Neural progenitor cell (in vitro differentiated cells): Measurements from ENCODE around the gene TCEA3. TPM values are rescaled to one million over a fixed set of nuclear protein-coding genes. Genes with fewer than 3 reads are reported as not detected.

ENCODE experiments used
- DNase-seq: peaks from one replicate; pipeline ENCODE4 v3.0.0-alpha.2; 2016; ENCODE audit warnings: low spot score
- H2AFZ ChIP-seq: fragments of 200-600 bp; sonication (generic); replicated peaks from 2 replicates; pipeline ENCODE4 v1.6.1; 2016; ENCODE audit warnings: antibody characterized with exemption
- H3F3A ChIP-seq: fragments of 200-600 bp; sonication (generic); 2 replicates; pipeline ENCODE4 v1.6.1; 2016; ENCODE audit warnings: antibody characterized with exemption, low read depth
- H3K27ac ChIP-seq: fragments of 200-600 bp; sonication (generic); 2 replicates; pipeline ENCODE4 v1.5.1; 2016; ENCODE audit warnings: mild to moderate bottlenecking
- H3K27me3 ChIP-seq: fragments of 200-600 bp; sonication (generic); 2 replicates; pipeline ENCODE4 v1.6.1; 2016; ENCODE audit warnings: mild to moderate bottlenecking, moderate library complexity
- H3K36me3 ChIP-seq: fragments of 200-600 bp; sonication (generic); 2 replicates; pipeline ENCODE4 v1.5.1; 2016
- H3K4me1 ChIP-seq: fragments of 200-600 bp; sonication (generic); 2 replicates; pipeline ENCODE4 v1.6.1; 2016; ENCODE audit warnings: mixed run types
- H3K4me2 ChIP-seq: fragments of 200-600 bp; sonication (generic); 2 replicates; pipeline ENCODE4 v1.6.1; 2016
- H3K4me3 ChIP-seq: fragments of 200-600 bp; sonication (generic); 2 replicates; pipeline ENCODE4 v1.5.1; 2016
- H3K79me2 ChIP-seq: fragments of 200-600 bp; sonication (generic); 2 replicates; pipeline ENCODE4 v1.6.1; 2016; ENCODE audit warnings: low read depth
- H3K9ac ChIP-seq: fragments of 200-600 bp; sonication (generic); 2 replicates; pipeline ENCODE4 v1.6.1; 2016
- H3K9me3 ChIP-seq: fragments of 200-600 bp; sonication (generic); 2 replicates; pipeline ENCODE4 v1.5.1; 2016; ENCODE audit warnings: low read depth
- H4K20me1 ChIP-seq: fragments of 200-600 bp; sonication (generic); 2 replicates; pipeline ENCODE4 v1.6.1; 2016; ENCODE audit warnings: low read depth
- H3K27ac Mint-ChIP-seq: 3 replicates; pipeline ENCODE4 v1.8.0; 2021; ENCODE audit warnings: mixed read lengths
- H3K27me3 Mint-ChIP-seq: 2 replicates; pipeline ENCODE4 v1.8.0; 2022; ENCODE audit warnings: low read depth, mild to moderate bottlenecking, inconsistent platforms, moderate library complexity, mixed read lengths; ENCODE audit not compliant: insufficient read depth
- H3K36me3 Mint-ChIP-seq: 3 replicates; pipeline ENCODE4 v1.8.0; 2021; ENCODE audit warnings: mixed read lengths
- H3K4me1 Mint-ChIP-seq: 3 replicates; pipeline ENCODE4 v1.8.0; 2021; ENCODE audit warnings: mixed read lengths
- H3K4me3 Mint-ChIP-seq: 3 replicates; pipeline ENCODE4 v1.8.0; 2021; ENCODE audit warnings: mild to moderate bottlenecking, moderate library complexity, mixed read lengths
- H3K9me3 Mint-ChIP-seq: 3 replicates; pipeline ENCODE4 v1.8.0; 2020; ENCODE audit warnings: mixed read lengths
- CTCF ChIP-seq: fragments of 200-600 bp; sonication (generic); IDR thresholded peaks from 2 replicates; pipeline ENCODE4 v1.5.1; 2017; ENCODE audit warnings: antibody characterized with exemption, mild to moderate bottlenecking
- EZH2 ChIP-seq: fragments of 200-600 bp; sonication (generic); IDR thresholded peaks from 2 replicates; pipeline ENCODE4 v1.6.1; 2017; ENCODE audit warnings: antibody characterized with exemption, mild to moderate bottlenecking, moderate library complexity
- EZH2phosphoT487 ChIP-seq: fragments of 200-600 bp; sonication (generic); IDR thresholded peaks from 2 replicates; pipeline ENCODE4 v1.6.1; 2017; ENCODE audit warnings: antibody characterized with exemption
- total RNA-seq: library from RNA; depleted of rRNA; stranded (reverse); fragments of >200 nt; gene quantifications from 2 replicates; pipeline ENCODE4 v1.2.3, GENCODE V29; 2015; ENCODE audit warnings: low replicate concordance

Gene TCEA3
- total RNA-seq, 1 donor from 2014 or later = 0.54 TPM

GRCh38 chr1:23434260-23434775, 9.8 kb upstream of the TCEA3 start:
- Histone ChIP-seq H4K20me1 (no peaks in the 10 kb centered on the region), H3K4me3 (no peak overlapping the region), H3K36me3 (no peaks in the 10 kb centered on the region), H3F3A (no peaks in the 10 kb centered on the region), H3K9ac (no peak overlapping the region), H2AFZ (no peak overlapping the region), H3K4me2 (no peak overlapping the region), H3K4me1 (no peaks in the 10 kb centered on the region), H3K9me3 (no peaks in the 10 kb centered on the region), H3K79me2 (no peaks in the 10 kb centered on the region), H3K27me3 (peaks cover 4% of the 10 kb centered on the region), H3K27ac (no peak overlapping the region)
- no peaks in the 10 kb centered on the region for H3K4me1 Mint-ChIP-seq
- H3K36me3 Mint-ChIP-seq = peaks cover 48% of the 10 kb centered on the region
- no peaks in the 10 kb centered on the region for H3K27me3 Mint-ChIP-seq
- H3K9me3 Mint-ChIP-seq = no peaks in the 10 kb centered on the region
- H3K27ac Mint-ChIP-seq = no peak overlapping the region
- TF ChIP-seq EZH2 (no peak), CTCF (no peak), EZH2phosphoT487 (no peak)
- DNase-seq = no peak
- H3K4me3 Mint-ChIP-seq = no peak overlapping the region

GRCh38 chr1:23433122-23433521, 8.6 kb upstream of the TCEA3 start:
- no peak for TF ChIP-seq CTCF
- TF ChIP-seq EZH2phosphoT487 = no peak
- TF ChIP-seq EZH2 = no peak
- Mint-ChIP-seq H3K4me3 (no peak overlapping the region), H3K36me3 (peaks cover 53% of the 10 kb centered on the region), H3K27ac (no peak overlapping the region), H3K9me3 (no peaks in the 10 kb centered on the region), H3K4me1 (no peaks in the 10 kb centered on the region), H3K27me3 (no peaks in the 10 kb centered on the region)
- Histone ChIP-seq H2AFZ (no peak overlapping the region), H4K20me1 (no peaks in the 10 kb centered on the region), H3K79me2 (no peaks in the 10 kb centered on the region), H3K4me1 (no peaks in the 10 kb centered on the region), H3K27me3 (peaks cover 14% of the 10 kb centered on the region), H3K4me3 (no peak overlapping the region), H3F3A (no peaks in the 10 kb centered on the region), H3K27ac (no peak overlapping the region), H3K4me2 (no peak overlapping the region), H3K36me3 (no peaks in the 10 kb centered on the region), H3K9me3 (no peaks in the 10 kb centered on the region), H3K9ac (no peak overlapping the region)
- DNase-seq = no peak

- Histone ChIP-seq H3K79me2 (no peaks in the 10 kb centered on the region), H3K4me3 (no peak overlapping the region), H3K4me1 (no peaks in the 10 kb centered on the region), H3K36me3 (no peaks in the 10 kb centered on the region), H3K9ac (no peak overlapping the region), H3K4me2 (no peak overlapping the region), H3K27me3 (peaks cover 27% of the 10 kb centered on the region), H2AFZ (no peak overlapping the region), H3K27ac (no peak overlapping the region), H3K9me3 (no peaks in the 10 kb centered on the region), H4K20me1 (no peaks in the 10 kb centered on the region), H3F3A (no peaks in the 10 kb centered on the region)
- Mint-ChIP-seq H3K27me3 (peaks cover 1% of the 10 kb centered on the region), H3K36me3 (peaks cover 55% of the 10 kb centered on the region), H3K27ac (no peak overlapping the region), H3K9me3 (no peaks in the 10 kb centered on the region), H3K4me1 (no peaks in the 10 kb centered on the region), H3K4me3 (no peak overlapping the region)
- no peak for DNase-seq
- TF ChIP-seq EZH2 (no peak), CTCF (no peak), EZH2phosphoT487 (no peak)
These were observed 6.9 kb upstream of the TCEA3 start for GRCh38 chr1:23431431-23431830.
